ENCODE data around the gene G0S2.
A peak's percentile ranks its signal among the peaks of the same experiment; 100 is the strongest.
"Not testable (repeated sequence)": the region's sequence is repeated elsewhere in the genome, so short reads cannot be mapped to it uniquely, and the experiment has no call there.

Gene G0S2

DNA sequence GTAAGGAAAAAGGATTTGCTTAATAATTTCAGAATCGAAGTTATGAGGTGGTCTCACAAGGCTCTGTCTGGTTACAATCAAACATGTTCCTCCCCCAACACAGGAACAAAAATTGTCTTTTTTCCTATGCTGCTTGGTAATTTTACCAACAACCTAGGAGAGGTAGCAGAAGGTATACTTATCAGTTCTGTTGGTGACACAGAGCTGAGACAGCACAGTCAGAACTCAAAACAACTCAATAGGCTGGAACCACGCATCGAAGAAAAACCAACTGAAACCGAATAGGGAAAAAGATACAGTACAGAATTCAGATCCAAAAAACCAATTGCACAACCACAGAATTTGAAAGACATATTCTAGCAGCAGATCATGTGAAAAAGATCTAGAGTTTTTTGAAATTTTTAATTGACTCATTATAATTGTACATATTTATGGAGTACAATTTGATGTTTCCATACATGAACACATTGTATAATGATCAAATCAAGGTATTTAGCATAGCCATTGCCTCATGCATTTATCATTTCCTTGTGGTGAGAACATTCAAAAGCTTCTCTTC, 3.8 kb downstream of the G0S2 start:
- no peak for DNase-seq (ENCODE audit: low spot score)

GRCh38 chr1:209685821-209686220, 10.6 kb downstream of the G0S2 start:
- DNase-seq (ENCODE audit: low spot score): no peak

GRCh38 chr1:209686322-209686721, 11.1 kb downstream of the G0S2 start:
- no peak for DNase-seq (ENCODE audit: low spot score)

DNA sequence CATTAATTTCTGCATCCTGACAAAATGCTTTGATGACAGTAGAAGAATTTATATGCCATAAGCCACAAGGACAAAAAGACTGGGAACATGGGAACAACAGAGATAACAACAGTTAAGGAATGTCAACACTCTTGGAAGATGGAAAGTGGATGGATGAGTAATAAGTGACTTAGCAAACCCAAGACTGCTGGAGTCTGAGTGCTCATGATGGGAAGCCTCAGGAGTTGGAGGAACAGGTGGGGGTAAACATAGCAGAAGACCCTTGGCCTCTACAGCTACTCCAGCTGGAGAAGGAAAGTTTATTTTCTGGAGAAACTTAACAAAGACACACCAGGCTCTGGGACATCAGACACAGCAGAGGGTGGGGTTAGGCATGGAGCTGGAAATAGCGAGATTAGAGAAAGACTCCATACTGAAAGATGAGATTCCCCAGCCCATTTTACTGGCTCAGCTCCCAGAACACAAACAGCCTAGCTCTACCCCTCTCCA, 13.6 kb downstream of the G0S2 start:
- DNase-seq (ENCODE audit: low spot score): no peak

DNA sequence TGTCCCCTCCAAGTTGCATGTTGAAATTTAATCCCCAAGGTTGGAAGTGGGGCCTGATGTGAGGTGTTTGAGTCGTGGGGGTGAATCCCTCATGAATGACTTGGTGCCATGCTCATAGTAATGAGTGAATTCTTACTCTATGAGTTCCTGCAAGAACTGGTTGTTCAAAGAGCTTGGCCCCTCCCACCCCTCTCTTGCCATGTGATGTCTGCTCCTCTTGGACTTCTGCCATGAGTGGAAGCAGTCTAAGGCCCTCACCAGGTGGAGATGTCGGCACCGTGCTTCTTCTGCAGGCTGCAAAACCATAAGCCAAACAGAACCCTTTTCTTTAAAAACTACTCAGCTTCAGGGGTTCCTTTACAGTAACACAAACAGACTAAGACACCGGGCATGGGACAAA, 14.3 kb downstream of the G0S2 start:
- DNase-seq (ENCODE audit: low spot score): no peak

DNA sequence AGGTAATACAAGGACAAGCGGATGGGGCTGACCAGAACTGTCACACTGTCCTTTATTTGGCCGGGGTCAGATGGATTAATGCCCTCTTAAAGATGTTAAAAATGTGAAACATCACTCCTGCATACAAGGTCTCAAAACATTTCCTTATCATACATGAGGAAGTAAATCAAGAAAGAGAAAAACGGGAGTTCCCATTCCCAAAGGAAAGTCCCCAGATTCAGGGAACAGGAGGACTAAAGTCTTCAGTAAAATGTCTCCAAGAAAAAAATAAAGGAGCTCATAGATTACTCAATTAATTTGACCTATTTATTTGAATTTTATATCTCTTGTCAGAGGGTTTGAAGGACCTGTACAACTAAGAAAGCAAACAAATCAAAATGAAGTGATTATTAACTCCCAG, 16.0 kb downstream of the G0S2 start:
- no peak for DNase-seq (ENCODE audit: low spot score)

DNA sequence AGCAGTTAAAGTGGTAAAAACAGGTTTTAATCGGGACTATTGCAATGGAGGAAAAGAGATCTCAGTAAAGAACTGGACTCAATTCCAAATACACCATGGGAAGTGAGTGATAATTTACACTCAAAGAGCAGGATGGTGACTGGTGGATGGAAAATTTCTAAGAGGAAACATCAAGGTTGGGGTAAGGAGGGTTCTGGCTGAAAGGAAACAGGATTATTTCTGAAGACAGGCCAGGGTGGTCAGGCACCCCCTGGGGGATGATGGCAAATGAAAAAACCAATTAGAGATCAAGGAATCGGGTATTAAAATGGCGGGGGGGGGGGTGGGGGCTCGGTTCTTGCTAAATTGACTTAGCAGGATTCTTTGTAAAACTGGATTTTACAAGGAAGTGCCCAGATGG, 17.1 kb downstream of the G0S2 start:
- no peak for DNase-seq (ENCODE audit: low spot score)

DNA sequence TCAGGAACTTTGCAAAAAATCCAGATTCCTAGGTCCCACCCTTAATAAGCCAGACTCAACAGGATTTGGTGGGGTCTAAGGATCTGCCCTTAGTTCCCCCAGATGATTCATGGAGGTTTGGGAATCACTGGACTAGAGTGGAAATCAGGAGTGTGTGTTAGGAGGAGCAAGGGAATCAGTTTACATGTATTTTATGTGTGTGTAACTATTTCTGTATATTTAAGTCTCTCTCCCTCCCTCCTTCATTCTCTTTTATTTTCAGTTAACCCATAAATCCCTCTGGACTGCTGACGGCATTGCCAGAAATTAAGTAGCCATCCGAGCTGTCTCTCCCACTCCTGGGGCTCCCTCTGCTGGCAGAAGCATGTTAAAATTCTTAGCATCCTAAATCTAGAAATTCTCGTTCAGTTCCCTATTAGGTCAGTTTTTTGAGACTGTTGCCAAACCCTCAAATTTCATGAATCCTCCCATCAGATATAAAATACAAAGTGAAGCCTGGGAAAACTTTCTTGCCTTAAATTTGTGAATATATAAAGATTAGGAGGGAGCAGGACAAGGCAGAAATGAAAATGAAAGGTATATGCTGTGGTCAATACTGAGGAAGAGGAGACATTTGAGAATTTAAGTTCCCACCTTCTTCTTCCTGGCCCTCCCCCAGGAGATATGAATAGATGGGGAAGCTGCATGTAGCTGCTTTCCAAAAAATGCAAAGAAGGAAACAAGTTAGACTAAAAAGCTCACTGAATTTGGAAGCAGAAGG, 17.7 kb downstream of the G0S2 start:
- DNase-seq (ENCODE audit: low spot score): peak; percentile 80

DNA sequence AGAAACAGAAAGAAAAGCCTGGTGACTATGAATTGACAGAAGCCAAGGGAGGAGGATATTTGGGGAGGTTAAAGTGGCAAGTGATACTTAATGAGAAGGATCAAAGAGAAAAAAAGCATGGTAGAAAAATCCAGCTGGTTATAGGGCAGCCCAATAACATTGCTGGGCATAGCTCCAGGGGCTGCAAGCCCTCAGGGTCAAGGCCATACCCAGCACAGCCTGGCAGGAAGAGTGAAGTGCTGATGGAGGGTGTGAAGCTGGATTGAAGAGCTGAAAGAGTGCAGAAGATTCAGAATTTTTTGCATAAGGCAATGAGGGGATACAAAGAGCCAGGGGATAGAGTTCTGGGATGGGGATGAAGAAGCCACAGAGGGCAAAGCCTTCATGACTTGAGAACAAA, 21.5 kb downstream of the G0S2 start:
- no peak for DNase-seq (ENCODE audit: low spot score)

DNA sequence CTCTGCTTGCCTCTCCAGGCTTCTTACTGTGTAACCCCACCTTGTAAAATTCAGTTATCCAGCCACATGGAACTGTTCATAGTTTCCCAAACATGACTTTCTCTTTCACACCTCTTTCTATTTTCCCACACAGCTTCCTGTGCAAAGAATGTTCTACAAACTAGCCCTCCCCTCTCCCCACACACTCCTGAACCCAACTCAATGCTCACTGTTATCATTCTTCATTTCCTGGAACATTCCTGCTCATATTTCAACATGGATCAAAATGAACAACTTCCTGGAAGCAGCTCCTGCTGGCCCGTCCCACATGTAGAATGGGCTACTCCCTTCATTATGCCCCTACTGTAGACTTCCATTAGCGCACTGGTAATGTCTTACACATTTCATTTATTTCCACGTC, 21.9 kb downstream of the G0S2 start:
- DNase-seq (ENCODE audit: low spot score): no peak

DNA sequence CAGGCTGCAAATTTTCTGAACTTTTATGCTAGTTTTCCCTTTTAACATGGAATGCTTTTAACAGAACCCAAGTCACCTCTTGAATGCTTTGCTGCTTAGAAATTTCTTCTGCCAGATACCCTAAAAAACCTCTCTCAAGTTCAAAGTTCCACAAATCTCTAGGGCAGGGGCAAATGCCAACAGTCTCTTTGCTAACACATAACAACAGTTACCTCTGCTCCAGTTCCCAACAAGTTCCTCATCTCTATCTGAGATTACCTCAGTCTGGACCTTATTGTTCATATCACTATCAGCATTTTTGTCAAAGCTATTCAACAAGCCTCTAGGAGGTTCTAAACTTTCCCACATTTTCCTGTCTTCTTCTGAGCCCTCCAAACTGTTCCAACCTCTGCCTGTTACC, 25.5 kb downstream of the G0S2 start:
- DNase-seq (ENCODE audit: low spot score): not testable (repeated sequence)

- peak; percentile 69 for DNase-seq (ENCODE audit: low spot score)
Measured at GRCh38 chr1:209702832-209703231, 27.6 kb downstream of the G0S2 start.

DNA sequence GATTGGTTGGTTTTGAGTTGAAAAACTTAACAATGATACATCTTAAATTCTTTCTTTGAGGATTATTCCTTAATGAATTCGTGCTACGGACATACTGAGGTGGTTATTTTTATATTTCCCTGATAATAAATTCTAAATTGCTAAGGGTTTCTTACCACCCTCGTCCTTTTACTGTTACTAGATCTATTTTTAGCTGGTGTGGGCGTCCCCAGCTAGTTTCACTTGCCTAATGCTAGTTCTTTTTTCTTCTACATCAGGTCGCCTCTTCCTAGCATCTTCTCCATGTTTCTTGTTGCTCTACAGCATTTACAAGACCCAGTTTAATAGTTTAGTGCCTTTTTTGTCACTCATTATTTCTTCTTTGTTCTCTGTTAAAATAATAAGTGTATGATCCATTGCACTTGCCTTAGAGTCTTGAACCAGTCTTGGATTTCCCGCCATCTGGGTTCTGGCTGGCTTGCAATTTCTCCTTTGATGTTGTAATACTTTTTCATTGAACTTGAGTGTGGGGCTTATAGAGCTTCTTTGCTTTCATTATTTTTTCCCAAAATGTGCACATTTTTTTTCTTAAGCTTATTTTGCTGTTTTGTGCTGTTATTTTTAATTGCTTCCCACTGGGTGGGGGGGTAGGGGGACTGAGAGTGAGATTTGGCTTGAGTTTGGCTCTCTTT, 28.8 kb downstream of the G0S2 start:
- no peak for DNase-seq (ENCODE audit: low spot score)

DNA sequence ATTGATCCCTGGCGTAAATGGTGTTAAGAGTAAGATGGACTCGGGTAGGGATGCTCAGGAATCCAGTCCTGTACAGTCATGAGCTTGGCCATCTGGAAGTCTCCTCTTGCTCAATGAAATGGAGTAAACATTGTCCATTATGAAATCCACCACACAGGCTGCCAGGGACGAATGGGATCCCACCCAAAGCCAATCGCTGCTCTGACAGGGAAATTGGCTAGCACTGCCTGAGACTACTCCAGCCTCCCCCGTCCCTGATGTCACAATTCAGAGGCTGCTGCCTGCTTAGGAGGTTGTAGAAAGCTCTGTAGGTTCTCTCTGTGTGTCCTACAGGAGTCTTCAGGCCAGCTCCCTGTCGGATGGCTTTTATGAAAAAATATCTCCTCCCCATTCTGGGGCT, 29.4 kb downstream of the G0S2 start, which contains the start of gene HSD11B1:
HSD11B1 (plus strand) TSS at position 263 of the 400 bp plus-strand sequence; CDS start at position 360, 97 bp downstream.
- DNase-seq (ENCODE audit: low spot score): peak; percentile 82

GRCh38 chr1:209705033-209705598, 29.9 kb downstream of the G0S2 start:
- no peak for DNase-seq (ENCODE audit: low spot score)

DNA sequence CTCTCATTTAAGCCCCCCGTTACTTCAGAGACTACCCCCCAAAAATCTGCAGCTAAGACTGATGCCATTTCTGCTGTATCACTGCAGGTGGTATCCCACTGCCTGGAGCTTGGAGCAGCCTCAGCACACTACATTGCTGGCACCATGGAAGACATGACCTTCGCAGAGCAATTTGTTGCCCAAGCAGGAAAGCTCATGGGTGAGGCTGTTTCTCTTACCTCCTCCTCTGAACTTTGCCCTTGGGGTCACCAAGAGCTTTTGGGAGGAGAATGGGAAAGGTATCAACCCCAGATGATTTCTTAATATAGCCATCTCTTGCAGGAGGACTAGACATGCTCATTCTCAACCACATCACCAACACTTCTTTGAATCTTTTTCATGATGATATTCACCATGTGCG, 31.4 kb downstream of the G0S2 start:
- DNase-seq (ENCODE audit: low spot score): no peak

DNA sequence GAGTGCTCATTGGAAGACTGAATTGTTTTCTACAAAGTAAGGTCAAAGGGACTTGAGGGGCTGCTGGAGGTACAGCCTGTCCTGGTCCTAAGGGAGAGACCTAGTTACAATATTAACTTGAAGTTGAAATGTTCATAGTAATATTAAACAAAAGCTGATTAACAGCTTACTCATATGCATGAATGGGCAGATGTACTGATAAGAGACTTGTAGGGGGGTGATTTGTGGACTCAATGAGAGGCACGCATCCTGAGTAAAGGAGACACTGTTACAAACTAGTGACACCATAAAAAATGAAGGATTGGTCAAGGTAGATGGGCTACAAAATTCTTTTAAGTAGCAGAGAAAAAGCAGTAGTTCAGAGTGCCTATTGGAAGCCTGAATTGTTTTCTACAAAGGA, 32.1 kb downstream of the G0S2 start:
- DNase-seq (ENCODE audit: low spot score): no peak

GRCh38 chr1:209708297-209708696, 33.1 kb downstream of the G0S2 start:
- peak; percentile 80 for DNase-seq (ENCODE audit: low spot score)

DNA sequence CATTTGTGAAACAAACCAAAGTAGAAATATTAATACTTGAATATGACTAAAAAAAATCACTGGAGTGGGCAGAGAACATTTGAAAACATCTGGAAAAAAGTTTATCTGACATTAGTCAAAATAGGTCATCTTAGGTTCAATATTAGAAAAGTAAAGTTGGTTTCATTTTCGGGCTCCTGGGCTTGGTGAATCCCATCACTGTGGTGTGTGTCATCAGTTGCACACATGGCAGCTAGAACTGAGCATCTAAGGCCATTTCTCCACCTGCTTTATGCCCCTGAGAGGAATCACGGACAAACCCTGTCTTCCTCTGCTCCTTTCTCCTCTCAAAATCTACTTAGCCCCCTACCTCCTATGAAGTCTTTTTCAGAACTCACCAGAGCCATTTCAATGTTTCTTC, 34.9 kb downstream of the G0S2 start:
- no peak for DNase-seq (ENCODE audit: low spot score)

- DNase-seq (ENCODE audit: low spot score): no peak
Measured at GRCh38 chr1:209710847-209711246, 35.6 kb downstream of the G0S2 start.

DNA sequence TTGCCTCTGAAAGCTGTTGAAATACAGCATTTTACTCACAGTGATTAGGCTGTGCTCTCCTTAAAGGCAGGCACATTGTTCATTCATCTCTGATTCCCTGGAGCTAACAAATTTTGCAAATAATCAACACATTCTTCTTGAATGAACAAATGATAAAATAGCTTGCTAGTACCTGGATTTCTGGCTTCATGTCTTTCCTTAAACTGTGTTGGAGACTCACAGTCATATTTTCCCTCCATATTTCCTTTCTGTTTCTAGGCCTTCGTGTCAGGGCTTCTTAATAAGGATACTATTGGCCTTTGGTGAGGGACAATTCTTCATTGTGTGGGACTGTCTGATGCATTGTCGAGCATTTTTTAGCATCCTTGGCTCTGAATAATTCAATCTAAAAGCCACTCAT, 39.1 kb downstream of the G0S2 start:
- DNase-seq (ENCODE audit: low spot score): peak; percentile 81

DNA sequence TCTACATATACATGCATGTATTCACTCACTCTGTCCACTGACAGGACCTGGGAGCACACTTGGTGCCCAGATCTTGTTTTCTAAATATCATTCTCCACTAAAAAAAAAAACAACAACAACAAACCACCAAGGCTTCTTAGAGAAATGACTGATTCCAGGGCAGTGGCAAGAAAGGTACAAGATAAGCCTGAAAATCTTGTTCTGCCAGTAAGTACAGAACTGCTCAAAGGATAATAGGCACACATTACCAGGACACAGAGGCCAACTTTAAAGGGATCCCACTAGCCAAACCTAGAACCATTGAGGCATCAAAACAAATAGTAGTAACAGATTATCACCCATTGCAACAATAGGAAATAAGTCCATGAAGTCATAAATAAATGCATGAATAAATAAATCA, 40.1 kb downstream of the G0S2 start:
- no peak for DNase-seq (ENCODE audit: low spot score)

DNA sequence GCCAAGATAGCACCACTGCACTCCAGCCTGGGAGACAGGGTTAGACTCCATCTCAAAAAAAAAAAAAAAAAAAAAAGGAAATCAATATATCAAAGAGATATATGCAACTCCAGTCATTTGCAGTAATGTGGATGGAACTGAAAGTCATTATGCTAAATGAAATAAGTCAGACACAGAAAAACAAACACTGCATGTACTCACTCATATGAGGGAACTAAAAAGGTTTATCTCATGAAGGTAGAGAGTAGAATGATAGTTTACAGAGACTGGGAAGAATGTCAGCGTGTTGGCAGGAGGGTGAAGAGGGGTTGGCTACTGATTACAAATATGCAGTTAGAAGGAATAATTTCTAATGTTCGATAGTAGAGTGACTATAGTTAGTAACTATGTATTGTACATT, 42.6 kb downstream of the G0S2 start:
- DNase-seq (ENCODE audit: low spot score): no peak

Measured in globus pallidus (tissue), 1 donor.